NCI-H146 treated with DMSO at 0.1 percent for 48 hours (cell line): ENCODE results near the gene ZNF324B.
"Not testable (repeated sequence)": the region's sequence is repeated elsewhere in the genome, so short reads cannot be mapped to it uniquely, and the experiment has no call there.

ENCODE experiments used
- DNase-seq: peaks from one replicate; lab custom pipeline; 2025; ENCODE audit not compliant: unreplicated experiment; lab: John Stamatoyannopoulos, UW

The ZNF324B gene

GRCh38 chr19:58453743-58454142 is 2.3 kb downstream of the ZNF324B start:
- DNase-seq: no peak

GRCh38 chr19:58455306-58455705 is 3.9 kb downstream of the ZNF324B start:
- DNase-seq: no peak

- no peak for DNase-seq
Measured at GRCh38 chr19:58456111-58456510, 4.7 kb downstream of the ZNF324B start.

GRCh38 chr19:58460039-58460438 is 8.6 kb downstream of the ZNF324B start:
- no peak for DNase-seq

GRCh38 chr19:58466089-58466759 is 14.8 kb downstream of the ZNF324B start:
- DNase-seq: no peak

- peak; percentile 96 for DNase-seq
Measured at GRCh38 chr19:58466760-58467589, 15.6 kb downstream of the ZNF324B start, which contains the start of gene ZNF324. ZNF324 (plus strand) TSS chr19:58467080; CDS start chr19:58469186, 2,106 bp downstream.

GRCh38 chr19:58468216-58468839 is 16.9 kb downstream of the ZNF324B start:
- DNase-seq: peak; percentile 83

- no peak for DNase-seq
Measured at GRCh38 chr19:58469241-58470013, 18.0 kb downstream of the ZNF324B start.

GRCh38 chr19:58470837-58471543 is 19.6 kb downstream of the ZNF324B start:
- not testable (repeated sequence) for DNase-seq

- no peak for DNase-seq
Measured at GRCh38 chr19:58471736-58472135, 20.3 kb downstream of the ZNF324B start.

- DNase-seq: no peak
Measured at GRCh38 chr19:58473775-58474174, 22.4 kb downstream of the ZNF324B start.

GRCh38 chr19:58474291-58474996 is 23.0 kb downstream of the ZNF324B start:
- DNase-seq: no peak

GRCh38 chr19:58474997-58475713 is 23.7 kb downstream of the ZNF324B start:
- DNase-seq: no peak

GRCh38 chr19:58475714-58476497 is 24.5 kb downstream of the ZNF324B start, which contains the start of gene ZNF446:
ZNF446 (plus strand) TSS chr19:58476352; CDS start chr19:58477219, 867 bp downstream.
- peak; percentile 95 for DNase-seq

- DNase-seq: peak; percentile 37
Measured at GRCh38 chr19:58476498-58477015, 25.1 kb downstream of the ZNF324B start.

GRCh38 chr19:58477130-58477529 is 25.7 kb downstream of the ZNF324B start:
- DNase-seq: no peak

GRCh38 chr19:58477871-58478270 is 26.4 kb downstream of the ZNF324B start:
- no peak for DNase-seq

GRCh38 chr19:58479303-58479702 is 27.9 kb downstream of the ZNF324B start:
- no peak for DNase-seq
